GM12892 (cell line): Measurements from ENCODE around the gene RXFP3.

ENCODE experiments used
- POLR2A ChIP-seq: IDR thresholded peaks from 2 replicates; pipeline ENCODE4 v1.6.1; 2011; ENCODE audit warnings: low read depth, low read length, control low read depth
- POLR2AphosphoS5 ChIP-seq: IDR thresholded peaks from 2 replicates; pipeline ENCODE4 v1.6.1; 2011; ENCODE audit warnings: low read depth, low read length, control low read depth
- TAF1 ChIP-seq: IDR thresholded peaks from 2 replicates; pipeline ENCODE4 v1.6.1; 2011; ENCODE audit warnings: low read depth, mild to moderate bottlenecking, control low read depth, low read length, borderline replicate concordance

GRCh38 chr5:33958176-33958575, 22.0 kb downstream of the RXFP3 start:
- TF ChIP-seq POLR2A (no peak), TAF1 (no peak), POLR2AphosphoS5 (no peak)
